DND-41 (cell line): ENCODE measurements around the gene DTWD2.

Experiments used
- ATAC-seq: fragments of 200-7000 bp; cut with Tn5 transposase; 3 replicates; pipeline ENCODE4 v1.9.1; 2021; ENCODE audit warnings: low read depth; ENCODE audit not compliant: insufficient read depth
- DNase-seq: peaks from one replicate; pipeline ENCODE4 v3.0.0-alpha.2; 2020
- H2AFZ ChIP-seq: 2 replicates; pipeline ENCODE4 v1.6.0; 2012; ENCODE audit warnings: low read depth, low read length
- H3K27ac ChIP-seq: 2 replicates; pipeline ENCODE4 v1.5.1; 2012; ENCODE audit warnings: low read length, inconsistent platforms
- H3K27me3 ChIP-seq: fragments of 200-600 bp; sonication (generic); 2 replicates; pipeline ENCODE4 v1.6.0; 2012; ENCODE audit warnings: low read length, mild to moderate bottlenecking, inconsistent platforms; ENCODE audit not compliant: insufficient read depth, poor library complexity
- H3K36me3 ChIP-seq: 2 replicates; pipeline ENCODE4 v1.5.1; 2012; ENCODE audit warnings: low read length, inconsistent platforms; ENCODE audit not compliant: insufficient read depth
- H3K4me1 ChIP-seq: 2 replicates; pipeline ENCODE4 v1.5.1; 2012; ENCODE audit warnings: mild to moderate bottlenecking, low read length; ENCODE audit not compliant: insufficient read depth
- H3K4me2 ChIP-seq: 2 replicates; pipeline ENCODE4 v1.6.0; 2012; ENCODE audit warnings: mild to moderate bottlenecking, moderate library complexity, low read length, inconsistent platforms; ENCODE audit not compliant: insufficient read depth
- H3K4me3 ChIP-seq, 2 experiments: fragments of 200-600 bp in 1 of 2; shearing (Covaris generic) in 1 of 2; 2 replicates each; pipeline ENCODE4 v1.5.1; 2012 to 2016; ENCODE audit warnings: inconsistent platforms in 2 of 2, low read length in 2 of 2, mild to moderate bottlenecking in 2 of 2, low read depth in 1 of 2, moderate library complexity in 1 of 2
- H3K79me2 ChIP-seq: 2 replicates; pipeline ENCODE4 v1.6.0; 2012; ENCODE audit warnings: low read length, inconsistent platforms; ENCODE audit not compliant: insufficient read depth
- H3K9ac ChIP-seq: 2 replicates; pipeline ENCODE4 v1.6.0; 2012; ENCODE audit warnings: low read depth, mild to moderate bottlenecking, inconsistent platforms, low read length, moderate library complexity
- H3K9me3 ChIP-seq: 2 replicates; pipeline ENCODE4 v1.5.1; 2012; ENCODE audit warnings: low read length, moderate library complexity, mild to moderate bottlenecking, inconsistent platforms; ENCODE audit not compliant: insufficient read depth, severe bottlenecking
- H4K20me1 ChIP-seq: 2 replicates; pipeline ENCODE4 v1.6.0; 2012; ENCODE audit warnings: low read length; ENCODE audit not compliant: insufficient read depth
- EZH2 ChIP-seq: IDR thresholded peaks from 3 replicates; pipeline ENCODE4 v1.6.1; 2012; ENCODE audit warnings: borderline replicate concordance, low read depth, mild to moderate bottlenecking, moderate library complexity, low read length, inconsistent platforms; ENCODE audit not compliant: severe bottlenecking
- TF ChIP-seq, protein P1 (sequence below): IDR thresholded peaks from 2 replicates; pipeline ENCODE4 v1.5.1; 2012; ENCODE audit warnings: borderline replicate concordance, low read length, moderate library complexity, mild to moderate bottlenecking; ENCODE audit not compliant: poor library complexity, severe bottlenecking; ENCODE audit errors: extremely low read depth

Gene DTWD2

DNA sequence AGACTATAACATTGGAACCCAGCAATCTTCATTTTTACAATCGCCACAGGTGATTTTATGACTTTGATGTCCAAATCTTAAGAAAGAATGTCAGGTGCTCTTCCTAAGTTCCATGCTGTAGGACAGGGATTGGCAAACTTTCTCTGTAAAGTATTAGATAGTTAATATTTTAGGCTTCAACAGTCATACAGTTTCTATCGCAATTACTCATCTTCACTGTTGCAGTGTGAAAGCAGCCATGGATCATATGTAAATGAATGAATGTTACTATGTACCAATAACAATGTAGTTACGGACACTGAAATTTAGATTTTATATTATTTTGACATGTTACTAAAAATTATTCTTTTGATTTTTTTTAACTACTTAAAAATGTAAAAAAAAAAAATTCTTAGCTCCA is 169.7 kb downstream of the DTWD2 start:
- Histone ChIP-seq H2AFZ (no peak overlapping the region), H3K27ac (no peak overlapping the region), H3K36me3 (no peaks in the 10 kb centered on the region), H3K9me3 (no peaks in the 10 kb centered on the region), H3K4me2 (no peak overlapping the region), H3K79me2 (no peaks in the 10 kb centered on the region), H3K4me1 (no peaks in the 10 kb centered on the region), H4K20me1 (no peaks in the 10 kb centered on the region; the same call in 1 of the 2 replicates), H3K27me3 (peaks cover 6% of the 10 kb centered on the region), H3K9ac (no peak overlapping the region), H3K4me3 (no peak overlapping the region)
- ATAC-seq (no peak), DNase-seq (no peak)
- TF ChIP-seq, protein P1, sequence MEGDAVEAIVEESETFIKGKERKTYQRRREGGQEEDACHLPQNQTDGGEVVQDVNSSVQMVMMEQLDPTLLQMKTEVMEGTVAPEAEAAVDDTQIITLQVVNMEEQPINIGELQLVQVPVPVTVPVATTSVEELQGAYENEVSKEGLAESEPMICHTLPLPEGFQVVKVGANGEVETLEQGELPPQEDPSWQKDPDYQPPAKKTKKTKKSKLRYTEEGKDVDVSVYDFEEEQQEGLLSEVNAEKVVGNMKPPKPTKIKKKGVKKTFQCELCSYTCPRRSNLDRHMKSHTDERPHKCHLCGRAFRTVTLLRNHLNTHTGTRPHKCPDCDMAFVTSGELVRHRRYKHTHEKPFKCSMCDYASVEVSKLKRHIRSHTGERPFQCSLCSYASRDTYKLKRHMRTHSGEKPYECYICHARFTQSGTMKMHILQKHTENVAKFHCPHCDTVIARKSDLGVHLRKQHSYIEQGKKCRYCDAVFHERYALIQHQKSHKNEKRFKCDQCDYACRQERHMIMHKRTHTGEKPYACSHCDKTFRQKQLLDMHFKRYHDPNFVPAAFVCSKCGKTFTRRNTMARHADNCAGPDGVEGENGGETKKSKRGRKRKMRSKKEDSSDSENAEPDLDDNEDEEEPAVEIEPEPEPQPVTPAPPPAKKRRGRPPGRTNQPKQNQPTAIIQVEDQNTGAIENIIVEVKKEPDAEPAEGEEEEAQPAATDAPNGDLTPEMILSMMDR: no peak
- TF ChIP-seq EZH2: no peak

GRCh38 chr5:118808441-118808840 is 179.9 kb downstream of the DTWD2 start:
- Histone ChIP-seq H3K27me3 (no peaks in the 10 kb centered on the region), H3K79me2 (no peaks in the 10 kb centered on the region), H3K9me3 (no peaks in the 10 kb centered on the region), H3K4me1 (no peaks in the 10 kb centered on the region), H3K4me3 (no peak overlapping the region), H3K36me3 (no peaks in the 10 kb centered on the region), H3K9ac (no peak overlapping the region), H3K27ac (no peak overlapping the region), H2AFZ (no peak overlapping the region), H4K20me1 (no peaks in the 10 kb centered on the region), H3K4me2 (no peak overlapping the region)
- ATAC-seq (no peak), DNase-seq (no peak)
- TF ChIP-seq EZH2: no peak
- TF ChIP-seq, protein P1: no peak

- peaks cover 3% of the 10 kb centered on the region for H3K27me3 ChIP-seq
- no peaks in the 10 kb centered on the region for H3K79me2 ChIP-seq
- no peaks in the 10 kb centered on the region for H3K9me3 ChIP-seq
- no peaks in the 10 kb centered on the region for H3K36me3 ChIP-seq
- no peak overlapping the region for H3K27ac ChIP-seq
- no peaks in the 10 kb centered on the region for H3K4me1 ChIP-seq
- H2AFZ ChIP-seq: no peak overlapping the region
- no peak for DNase-seq
- no peak overlapping the region for H3K4me3 ChIP-seq
- no peak overlapping the region for H3K4me2 ChIP-seq
- no peak overlapping the region for H3K9ac ChIP-seq
- TF ChIP-seq EZH2: no peak
- TF ChIP-seq, protein P1: no peak
- no peak for ATAC-seq
- H4K20me1 ChIP-seq: no peaks in the 10 kb centered on the region
Observed at GRCh38 chr5:118806571-118806970, 181.8 kb downstream of the DTWD2 start.

DNA sequence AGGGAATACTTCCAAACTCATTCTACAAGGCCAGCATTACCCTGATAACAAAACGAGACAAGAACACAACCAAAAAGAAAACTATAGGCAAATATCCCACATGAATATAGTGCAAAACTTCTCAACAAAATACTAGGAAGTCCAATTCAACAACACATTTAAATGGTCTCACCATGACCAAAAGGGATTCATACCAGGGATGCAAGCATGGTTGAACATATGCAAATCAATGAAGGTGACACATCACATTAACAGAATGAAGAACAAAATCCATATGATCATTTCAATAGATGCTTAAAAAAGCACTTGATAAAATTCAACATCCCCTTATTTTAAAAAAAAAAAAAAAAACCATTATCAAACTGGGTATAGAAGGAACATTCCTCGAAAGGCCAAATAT is 186.0 kb downstream of the DTWD2 start:
- no peaks in the 10 kb centered on the region for H3K79me2 ChIP-seq
- H3K4me1 ChIP-seq: no peaks in the 10 kb centered on the region
- H3K4me2 ChIP-seq: no peak overlapping the region
- DNase-seq (no peak), ATAC-seq (no peak)
- H3K36me3 ChIP-seq: no peaks in the 10 kb centered on the region
- H3K27me3 ChIP-seq: peaks cover 3% of the 10 kb centered on the region
- H3K27ac ChIP-seq: no peak overlapping the region
- H3K4me3 ChIP-seq: no peak overlapping the region
- TF ChIP-seq EZH2: no peak
- TF ChIP-seq, protein P1: no peak
- no peak overlapping the region for H2AFZ ChIP-seq
- no peaks in the 10 kb centered on the region for H4K20me1 ChIP-seq
- H3K9me3 ChIP-seq: no peaks in the 10 kb centered on the region
- H3K9ac ChIP-seq: no peak overlapping the region
